ENCODE results near the gene LRRC4C.

- TF ChIP-seq CTCF (IDR thresholded peaks at IDR 0.05) (no peak), POLR2A (IDR thresholded peaks at IDR 0.05) (no peak)
These were observed 632.3 kb downstream of the LRRC4C start for GRCh38 chr11:40827116-40827515.

All from Peyer's patch (tissue), 4 donors.